WI38 (cell line): ENCODE data around the gene DPP10.
"Not testable (repeated sequence)": the region's sequence is repeated elsewhere in the genome, so short reads cannot be mapped to it uniquely, and the experiment has no call there.

ENCODE experiments used
- H3K4me3 ChIP-seq: 2 replicates; pipeline ENCODE4 v1.5.1; 2011; ENCODE audit warnings: low read depth, mild to moderate bottlenecking, control low read depth, low read length
- TF ChIP-seq, protein P1 (sequence below): IDR thresholded peaks from 2 replicates; pipeline ENCODE4 v1.5.1; 2012; ENCODE audit warnings: low read depth, mild to moderate bottlenecking, control low read depth, low read length

The DPP10 gene

DNA sequence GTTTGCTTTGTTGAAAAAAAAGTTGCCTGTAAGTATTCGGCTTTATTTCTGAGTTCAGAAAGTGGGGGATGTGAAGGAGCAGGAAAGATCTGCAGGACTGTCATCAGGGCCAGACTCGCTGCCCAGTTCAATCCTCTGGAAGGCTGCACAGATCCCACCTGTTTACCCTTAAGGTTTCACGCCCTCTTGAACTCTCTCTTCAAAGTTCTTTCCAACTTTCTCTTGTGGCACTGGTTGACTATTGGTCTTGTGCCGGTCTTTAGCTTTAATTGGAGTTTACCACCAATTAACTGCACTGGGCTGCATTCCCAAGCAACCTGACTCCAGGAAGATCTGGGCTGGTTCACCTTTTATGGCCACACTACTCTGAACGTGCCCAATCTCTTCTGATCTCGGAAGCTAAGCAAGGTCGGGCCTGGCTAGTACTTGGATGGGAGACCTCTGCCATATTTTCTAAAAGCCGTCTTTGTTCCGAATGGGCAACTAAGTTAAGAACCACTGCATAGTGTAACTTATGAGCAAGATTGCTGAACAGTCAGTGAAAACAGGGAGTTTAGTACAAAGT is 495.0 kb downstream of the DPP10 start:
- TF ChIP-seq, protein P1, sequence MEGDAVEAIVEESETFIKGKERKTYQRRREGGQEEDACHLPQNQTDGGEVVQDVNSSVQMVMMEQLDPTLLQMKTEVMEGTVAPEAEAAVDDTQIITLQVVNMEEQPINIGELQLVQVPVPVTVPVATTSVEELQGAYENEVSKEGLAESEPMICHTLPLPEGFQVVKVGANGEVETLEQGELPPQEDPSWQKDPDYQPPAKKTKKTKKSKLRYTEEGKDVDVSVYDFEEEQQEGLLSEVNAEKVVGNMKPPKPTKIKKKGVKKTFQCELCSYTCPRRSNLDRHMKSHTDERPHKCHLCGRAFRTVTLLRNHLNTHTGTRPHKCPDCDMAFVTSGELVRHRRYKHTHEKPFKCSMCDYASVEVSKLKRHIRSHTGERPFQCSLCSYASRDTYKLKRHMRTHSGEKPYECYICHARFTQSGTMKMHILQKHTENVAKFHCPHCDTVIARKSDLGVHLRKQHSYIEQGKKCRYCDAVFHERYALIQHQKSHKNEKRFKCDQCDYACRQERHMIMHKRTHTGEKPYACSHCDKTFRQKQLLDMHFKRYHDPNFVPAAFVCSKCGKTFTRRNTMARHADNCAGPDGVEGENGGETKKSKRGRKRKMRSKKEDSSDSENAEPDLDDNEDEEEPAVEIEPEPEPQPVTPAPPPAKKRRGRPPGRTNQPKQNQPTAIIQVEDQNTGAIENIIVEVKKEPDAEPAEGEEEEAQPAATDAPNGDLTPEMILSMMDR = no peak
- H3K4me3 ChIP-seq = no peak overlapping the region

DNA sequence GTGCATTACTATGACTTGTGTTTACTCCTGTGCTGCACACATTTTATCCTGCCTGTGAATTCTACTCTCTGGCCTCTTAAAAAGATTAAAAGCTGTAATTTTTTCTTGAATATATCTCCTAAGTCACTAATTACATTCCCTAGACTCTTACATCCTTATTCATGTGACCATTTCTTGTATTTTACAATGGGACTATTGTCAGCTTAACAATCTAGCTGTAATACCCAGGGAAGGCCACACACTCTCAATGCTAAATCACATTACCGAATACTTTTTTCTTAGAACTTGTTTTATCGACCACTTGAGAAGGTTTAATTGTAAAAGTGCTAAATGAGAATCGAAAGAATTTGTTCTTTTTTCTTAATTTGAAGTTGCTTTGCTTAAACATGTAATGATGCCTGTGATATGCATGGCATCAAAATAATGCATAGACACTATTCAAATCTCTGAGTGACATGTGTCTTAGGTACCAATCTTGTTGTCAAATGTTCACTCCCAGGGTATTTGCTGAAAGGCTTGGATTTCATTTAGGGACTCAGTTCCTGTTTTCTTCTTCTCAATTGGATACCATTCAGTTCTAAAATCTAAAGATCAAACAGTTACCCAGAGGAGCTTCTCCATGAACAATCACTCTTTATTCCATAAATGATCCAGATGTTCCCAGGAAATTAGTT is 498.5 kb downstream of the DPP10 start:
- no peak overlapping the region for H3K4me3 ChIP-seq
- TF ChIP-seq, protein P1 = no peak

DNA sequence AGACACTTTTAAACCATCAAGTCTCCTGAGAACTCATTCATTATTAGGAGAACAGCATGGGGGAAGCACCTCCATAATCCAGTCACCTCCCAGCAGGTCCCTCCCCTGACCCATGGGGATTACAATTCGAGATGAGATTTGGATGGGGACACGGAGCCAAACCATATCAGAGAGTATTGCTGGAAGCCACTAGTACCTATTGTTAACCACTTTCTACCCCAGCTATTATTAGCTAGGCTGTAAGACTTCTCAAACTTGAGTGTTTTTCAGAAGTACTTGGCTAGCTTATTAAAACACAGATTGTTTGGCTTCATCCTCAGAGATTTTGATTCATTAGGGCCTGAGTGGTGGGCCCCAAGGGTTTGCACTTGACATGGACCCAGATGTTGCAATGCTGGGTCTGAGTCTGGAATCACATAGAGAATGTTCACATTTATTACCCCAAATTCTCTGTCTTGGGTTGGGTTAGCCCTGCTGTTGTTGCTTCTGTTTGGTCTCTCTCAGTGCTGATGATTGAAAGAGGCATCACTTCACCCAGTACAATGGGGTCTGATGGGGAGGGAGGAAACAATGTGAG is 506.9 kb downstream of the DPP10 start:
- no peak overlapping the region for H3K4me3 ChIP-seq
- TF ChIP-seq, protein P1 = no peak

DNA sequence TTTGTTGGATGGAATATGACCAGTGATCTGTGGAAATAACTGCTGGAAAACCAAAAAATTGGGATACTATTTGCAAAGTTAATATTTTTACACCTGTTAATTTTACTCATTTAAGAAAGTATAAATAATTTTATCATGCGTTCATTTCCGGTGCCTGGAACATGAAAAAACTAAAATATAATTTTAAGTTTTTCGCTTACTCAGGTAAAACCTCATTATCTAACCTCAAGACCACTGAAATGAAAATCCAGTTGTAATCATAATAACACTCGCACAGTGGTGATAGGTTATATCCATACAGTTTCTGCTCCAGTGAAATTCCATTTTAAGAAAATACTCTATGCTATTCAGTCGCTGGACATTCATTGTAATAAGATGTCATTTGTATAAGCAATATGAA is 517.9 kb downstream of the DPP10 start:
- TF ChIP-seq, protein P1 = no peak
- no peak overlapping the region for H3K4me3 ChIP-seq

DNA sequence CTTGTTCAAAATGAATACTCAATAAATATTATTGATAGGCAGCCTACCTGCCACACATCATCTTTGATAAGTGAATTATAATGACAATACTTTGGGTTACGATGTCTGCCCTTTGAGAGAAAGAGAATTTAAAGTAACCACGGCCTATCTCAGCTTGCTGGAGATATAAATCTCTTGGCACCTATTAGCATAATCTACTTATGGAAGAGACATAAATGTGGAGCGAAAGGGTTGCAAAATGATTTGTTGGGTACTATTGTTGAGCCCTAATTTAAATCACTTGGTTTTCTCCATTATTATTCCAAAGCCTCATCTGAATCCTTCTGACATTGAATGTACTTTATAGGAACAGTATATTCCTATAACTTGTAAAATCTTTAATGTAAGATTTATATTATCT is 520.1 kb downstream of the DPP10 start:
- TF ChIP-seq, protein P1 = no peak

DNA sequence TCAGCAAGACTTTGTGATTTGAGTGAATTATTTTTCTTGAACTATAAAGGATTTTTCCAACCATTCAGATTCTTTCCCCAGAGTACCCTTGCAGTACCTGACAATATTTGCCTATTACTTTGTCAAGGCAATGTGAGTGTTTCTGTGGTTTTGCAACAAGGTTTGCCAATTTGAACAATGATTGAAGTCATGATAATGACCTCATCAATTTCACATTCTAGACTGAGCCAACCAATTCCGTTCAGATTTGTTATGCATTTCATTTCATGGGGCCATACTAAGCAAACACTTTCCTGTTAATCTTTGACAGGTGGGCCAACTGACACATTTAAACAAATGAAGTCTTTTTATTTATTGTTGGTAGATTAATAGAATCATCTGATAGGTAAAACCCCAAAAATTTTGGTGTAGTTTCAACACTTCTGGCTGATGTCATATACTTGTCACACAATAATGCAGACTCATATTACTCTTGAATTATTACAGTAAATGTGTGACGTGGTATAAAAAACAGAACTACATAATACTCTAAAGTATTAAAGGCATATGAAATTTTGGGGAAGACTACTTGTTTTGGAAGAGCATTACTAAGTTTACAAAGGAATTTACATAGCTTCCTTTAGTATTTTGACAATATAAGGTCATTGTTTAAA is 526.4 kb downstream of the DPP10 start:
- TF ChIP-seq, protein P1 = no peak
- no peak overlapping the region for H3K4me3 ChIP-seq

More for the DNA sequence above, 520.1 kb downstream of the DPP10 start:
- no peak overlapping the region for H3K4me3 ChIP-seq

DNA sequence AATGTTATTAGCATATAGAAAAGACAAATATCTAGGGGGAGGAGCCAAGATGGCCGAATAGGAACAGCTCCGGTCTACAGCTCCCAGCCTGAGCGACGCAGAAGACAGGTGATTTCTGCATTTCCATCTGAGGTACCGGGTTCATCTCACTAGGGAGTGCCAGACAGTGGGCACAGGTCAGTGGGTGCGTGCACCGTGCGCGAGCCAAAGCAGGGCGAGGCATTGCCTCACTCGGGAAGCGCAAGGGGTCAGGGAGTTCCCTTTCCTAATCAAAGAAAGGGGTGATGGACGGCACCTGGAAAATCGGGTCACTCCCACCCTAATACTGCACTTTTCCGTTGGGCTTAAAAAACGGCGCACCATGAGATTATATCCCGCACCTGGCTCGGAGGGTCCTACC is 561.9 kb downstream of the DPP10 start:
- not testable (repeated sequence) for H3K4me3 ChIP-seq
